HUDEP-2 (cell line): Measurements from ENCODE around the gene POLR2E.
A peak's percentile ranks its signal among the peaks of the same experiment; 100 is the strongest.

ENCODE experiments used
- DNase-seq, 76 experiments: peaks; one replicate each; lab custom pipeline; 2025; ENCODE audit not compliant: unreplicated experiment in 76 of 76; lab: John Stamatoyannopoulos, UW

The POLR2E gene

GRCh38 chr19:1112268-1113029 is 17.3 kb upstream of the POLR2E start:
- peak in 1 of 76 experiments; percentile 18 for DNase-seq

DNA sequence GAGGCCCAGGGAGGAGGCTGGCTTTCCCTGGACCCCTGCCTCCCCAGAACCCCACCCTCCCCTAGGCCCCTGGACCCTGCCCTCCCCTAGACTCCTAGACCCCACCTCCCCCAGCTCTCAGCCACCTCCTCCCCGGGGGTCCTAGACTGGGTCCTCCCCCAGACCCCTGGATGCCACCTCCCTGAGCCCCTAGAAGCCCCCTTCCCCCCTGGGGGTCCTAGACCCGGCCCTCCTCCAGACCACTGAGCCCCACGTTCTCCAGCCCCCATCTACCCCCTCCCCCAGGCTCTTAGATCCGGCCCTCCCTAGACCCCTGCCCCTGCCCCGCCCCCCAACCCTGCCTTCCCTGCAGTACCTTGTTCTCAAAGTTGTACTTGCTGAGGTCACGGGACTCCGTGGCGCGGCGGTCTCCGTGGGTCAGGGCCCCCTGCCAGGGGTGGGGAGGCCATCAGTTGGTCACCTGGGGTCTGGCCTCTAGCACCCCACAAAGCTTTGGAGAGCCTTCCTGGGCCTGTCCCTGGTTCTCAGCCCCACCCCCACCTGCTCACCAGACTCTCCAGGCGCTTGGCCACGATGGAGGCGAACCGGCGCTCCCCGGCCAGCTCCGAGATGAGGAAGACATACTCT is 16.6 kb upstream of the POLR2E start:
- no peak for DNase-seq

DNA sequence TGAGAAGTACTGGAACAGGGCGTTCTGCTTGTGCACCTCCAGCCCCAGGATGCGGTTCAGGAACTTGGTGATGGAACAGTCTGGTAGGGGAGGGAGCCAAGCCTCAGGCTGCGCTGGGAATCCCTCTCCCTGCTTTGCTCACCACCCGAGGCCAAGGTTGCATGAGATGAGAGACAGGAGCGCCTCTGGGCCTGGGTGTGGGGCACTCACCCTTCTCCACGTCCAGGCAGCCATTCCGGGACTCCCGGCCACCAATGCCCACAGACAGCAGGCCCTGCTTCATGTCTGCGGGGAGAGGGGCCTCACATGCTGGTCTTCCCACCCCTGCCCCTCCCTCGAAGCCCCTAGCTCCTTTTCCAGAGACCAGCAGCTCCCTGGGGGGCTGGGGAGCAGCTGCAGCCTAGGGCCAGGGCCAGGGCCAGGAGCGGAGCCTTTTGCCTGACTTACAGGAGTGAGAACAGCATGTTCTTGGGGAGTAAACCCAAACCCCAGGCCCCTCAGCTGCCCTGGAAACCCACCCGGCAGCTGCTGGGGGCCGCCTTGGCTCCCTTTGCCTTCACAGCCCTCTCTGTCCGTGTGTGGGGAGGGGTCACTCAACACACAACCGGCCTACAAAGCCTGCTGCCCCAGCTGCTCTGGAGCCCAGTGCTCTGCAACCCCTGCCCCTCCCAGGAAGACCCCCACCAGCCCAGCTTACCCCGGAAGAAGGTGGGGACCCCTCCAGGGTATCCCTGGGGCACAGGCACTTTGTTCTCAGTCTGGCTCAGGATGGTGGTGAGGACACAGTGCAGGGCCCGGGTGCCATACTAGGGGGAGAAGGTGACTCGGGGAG is 15.8 kb upstream of the POLR2E start:
- no peak for DNase-seq

DNA sequence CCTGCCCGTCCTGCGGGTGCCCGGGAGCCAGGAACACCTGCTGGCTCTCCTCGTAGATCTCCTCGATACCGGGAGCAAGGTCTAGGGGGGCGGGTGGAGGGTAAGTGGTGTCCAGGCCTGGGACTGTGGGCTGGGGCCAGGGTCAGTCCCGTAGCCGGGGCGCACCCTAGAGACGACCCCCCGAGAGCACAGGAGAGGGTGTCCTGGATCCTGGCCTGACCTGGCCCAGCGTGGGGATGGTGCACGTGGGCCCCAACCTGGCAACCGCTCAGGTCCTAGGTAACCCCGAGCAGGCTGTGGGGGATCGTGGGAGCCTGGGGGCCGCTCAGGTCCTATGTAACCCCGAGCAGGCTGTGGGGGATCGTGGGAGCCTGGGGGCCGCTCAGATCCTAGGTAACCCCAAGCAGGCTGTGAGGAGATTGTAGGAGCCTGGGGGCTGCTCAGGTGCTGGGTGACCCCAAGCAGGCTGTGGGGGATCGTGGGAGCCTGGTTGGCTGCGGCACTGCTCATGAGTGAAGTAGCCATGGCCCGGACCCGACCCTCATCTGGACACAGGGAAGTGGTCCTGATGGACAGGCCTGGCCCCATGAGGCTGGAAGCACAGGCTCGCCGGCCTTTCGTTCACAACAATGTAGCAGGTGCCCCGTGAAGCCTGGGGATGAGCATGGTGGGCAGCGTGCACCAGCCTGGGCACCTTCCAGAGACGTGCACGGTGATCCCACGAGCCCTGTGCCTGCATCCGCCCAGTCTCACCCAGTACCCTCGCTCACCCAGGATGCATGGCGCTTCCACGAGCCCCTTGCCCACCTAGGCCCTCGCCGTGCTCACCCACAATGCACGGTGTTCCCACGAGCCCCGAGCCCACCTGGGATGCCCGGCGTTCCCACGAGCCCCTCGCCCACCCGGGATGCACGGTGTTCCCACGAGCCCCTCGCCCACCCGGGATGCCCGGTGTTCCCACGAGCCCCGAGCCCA is 14.8 kb upstream of the POLR2E start:
- DNase-seq, result no peak

- DNase-seq, result no peak
These were observed 13.9 kb upstream of the POLR2E start for GRCh38 chr19:1109032-1109551.

GRCh38 chr19:1108291-1109031 is 13.3 kb upstream of the POLR2E start:
- no peak for DNase-seq

DNA sequence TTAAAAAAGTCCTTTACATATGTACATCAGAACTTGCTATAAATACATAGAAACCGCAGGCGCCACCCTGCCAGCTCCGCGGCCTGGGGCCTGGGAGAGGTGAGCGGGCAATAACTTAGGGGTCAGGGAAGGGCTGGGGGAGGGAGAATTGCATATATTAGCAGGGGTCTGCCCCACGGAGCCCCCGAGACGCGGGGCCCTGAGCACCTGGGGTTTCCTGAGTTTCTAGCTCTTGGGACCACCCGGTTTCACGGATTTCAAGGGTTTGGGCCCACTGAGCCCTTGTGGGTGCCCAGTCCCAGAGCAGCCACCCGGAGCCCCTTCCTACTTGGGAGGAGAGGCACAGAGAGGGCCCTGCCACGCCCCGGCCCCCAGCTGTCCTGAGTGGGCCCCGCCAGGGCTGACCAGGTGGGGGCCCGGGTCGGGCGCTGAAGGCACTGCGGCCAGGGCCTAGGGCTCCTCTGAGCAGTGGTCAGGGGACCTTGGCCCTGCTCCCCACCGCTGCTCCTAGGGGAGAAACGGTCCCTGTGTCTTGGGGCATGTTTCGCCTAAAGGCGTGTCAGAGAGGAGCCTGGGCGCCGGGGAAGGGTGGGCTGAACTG is 12.6 kb upstream of the POLR2E start:
- no peak for DNase-seq

DNA sequence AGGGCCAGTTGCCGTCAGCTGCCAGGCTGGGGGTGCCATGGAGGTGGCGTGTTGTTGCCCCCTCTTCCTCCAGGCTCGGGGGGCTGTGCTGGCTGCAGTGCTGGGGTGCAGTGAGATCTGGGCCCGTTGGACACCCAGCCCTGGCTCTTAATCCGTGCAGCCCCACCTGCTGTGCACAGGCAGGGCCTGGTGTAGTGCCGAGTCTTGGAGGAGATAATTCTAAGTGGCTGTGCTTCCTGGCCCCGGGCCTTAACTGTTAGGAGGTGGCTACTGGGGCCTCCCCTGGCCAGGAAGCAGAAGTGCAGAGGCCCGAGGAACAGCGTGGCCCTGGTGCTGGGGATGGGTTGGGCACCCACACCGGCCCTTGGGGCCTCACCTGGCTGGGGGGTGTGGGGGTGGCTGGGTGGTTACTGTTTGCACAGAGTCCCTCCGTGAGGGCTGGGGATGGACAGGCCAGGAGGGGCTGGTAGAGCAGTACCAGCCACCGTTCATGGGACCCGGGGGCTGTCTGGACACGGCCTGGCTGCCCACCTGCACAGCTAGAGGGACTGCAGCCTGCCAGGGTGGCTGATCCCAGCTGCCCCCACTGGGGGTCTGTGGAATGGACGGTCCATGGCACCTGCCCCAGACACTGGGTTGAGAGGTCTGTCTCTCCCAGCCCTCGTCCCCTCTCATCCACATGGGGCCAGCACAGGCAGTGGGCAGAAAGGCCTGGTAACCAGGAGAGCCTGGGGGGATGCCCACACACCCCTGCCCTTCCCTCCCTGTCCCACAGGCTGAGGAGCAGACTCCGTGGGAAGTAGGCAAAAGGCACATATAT is 11.9 kb upstream of the POLR2E start:
- peak in 70 of 76 experiments; percentile 35 to 89 (median 73) for DNase-seq

DNA sequence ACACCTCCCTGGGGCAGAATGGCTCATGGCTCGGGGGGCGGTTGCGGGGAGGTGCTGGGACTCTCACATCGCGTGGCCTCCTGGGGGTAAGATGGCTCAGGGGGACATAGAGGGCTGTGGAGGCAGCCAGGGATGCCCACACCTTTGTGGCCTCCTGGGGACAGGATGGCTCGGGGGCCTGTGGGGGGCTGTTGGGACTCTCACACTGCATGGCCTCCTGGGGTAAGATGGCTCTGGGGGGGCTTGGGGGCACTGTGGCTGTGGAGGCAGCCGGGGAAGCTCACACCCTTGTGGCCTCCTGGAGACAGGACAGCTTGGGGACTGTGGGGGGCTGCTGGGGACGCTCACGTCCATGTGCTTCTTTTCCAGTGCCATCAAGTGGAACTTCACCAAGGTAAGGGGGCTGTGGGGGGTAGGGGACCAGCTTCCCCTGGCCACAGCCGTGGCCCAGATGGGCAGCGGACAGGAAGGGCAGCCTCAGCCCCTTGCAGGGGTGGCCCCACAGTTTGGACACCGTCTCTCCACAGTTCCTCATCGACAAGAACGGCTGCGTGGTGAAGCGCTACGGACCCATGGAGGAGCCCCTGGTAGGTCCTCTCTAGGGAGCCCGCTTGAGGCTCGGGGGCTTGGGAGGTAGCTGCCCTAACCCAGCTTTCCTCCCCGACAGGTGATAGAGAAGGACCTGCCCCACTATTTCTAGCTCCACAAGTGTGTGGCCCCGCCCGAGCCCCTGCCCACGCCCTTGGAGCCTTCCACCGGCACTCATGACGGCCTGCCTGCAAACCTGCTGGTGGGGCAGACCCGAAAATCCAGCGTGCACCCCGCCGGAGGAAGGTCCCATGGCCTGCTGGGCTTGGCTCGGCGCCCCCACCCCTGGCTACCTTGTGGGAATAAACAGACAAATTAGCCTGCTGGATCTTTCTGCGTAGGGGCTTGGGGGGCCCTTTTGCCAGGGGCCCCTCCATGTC is 11.0 kb upstream of the POLR2E start:
- no peak for DNase-seq

GRCh38 chr19:1105008-1105872 is 10.1 kb upstream of the POLR2E start:
- DNase-seq, result no peak

DNA sequence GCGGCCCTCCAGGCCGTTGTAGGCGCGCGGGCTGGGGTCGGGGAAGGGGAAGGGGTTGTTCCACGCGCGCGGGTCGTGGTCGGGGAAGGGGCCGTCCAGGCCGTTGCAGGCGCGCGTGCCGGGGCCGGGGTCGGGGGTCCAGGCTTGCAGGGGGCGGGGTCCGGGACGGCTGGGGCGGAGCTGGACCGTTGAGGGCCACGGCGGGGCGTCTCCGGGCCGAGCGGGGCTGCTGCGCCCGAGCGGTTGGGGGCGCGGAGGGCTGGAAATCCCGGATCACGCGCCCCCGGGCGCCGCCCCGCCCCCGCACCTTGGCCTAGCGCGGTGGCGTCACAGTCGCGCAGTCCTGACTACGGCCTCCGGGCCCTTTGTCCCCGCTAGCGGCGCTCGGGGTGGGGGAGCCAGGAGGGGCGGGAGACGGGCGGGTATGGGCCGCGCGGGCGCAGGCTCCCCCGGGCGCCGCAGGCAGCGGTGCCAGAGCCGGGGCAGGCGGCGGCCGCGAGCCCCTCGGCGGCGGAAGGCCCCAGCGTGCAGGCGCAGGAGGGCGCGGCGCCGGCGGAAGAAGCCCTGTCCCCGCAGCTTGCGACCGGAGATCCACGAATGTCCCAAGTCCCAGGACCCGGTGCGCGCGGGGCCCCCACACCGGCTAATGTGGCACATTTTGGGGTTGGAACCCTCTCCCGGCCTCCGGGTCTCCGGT is 9.3 kb upstream of the POLR2E start:
- DNase-seq, result peak in 62 of 76 experiments; percentile 7 to 80 (median 60)

GRCh38 chr19:1103708-1104310 is 8.6 kb upstream of the POLR2E start, which contains the start of gene GPX4:
Gene GPX4 (plus strand): TSS chr19:1103994. CDS start chr19:1104044, 50 bp downstream.
- DNase-seq, result peak in 75 of 76 experiments; percentile 85 to 100 (median 99)

GRCh38 chr19:1103132-1103707 is 8.0 kb upstream of the POLR2E start:
- DNase-seq, result no peak

DNA sequence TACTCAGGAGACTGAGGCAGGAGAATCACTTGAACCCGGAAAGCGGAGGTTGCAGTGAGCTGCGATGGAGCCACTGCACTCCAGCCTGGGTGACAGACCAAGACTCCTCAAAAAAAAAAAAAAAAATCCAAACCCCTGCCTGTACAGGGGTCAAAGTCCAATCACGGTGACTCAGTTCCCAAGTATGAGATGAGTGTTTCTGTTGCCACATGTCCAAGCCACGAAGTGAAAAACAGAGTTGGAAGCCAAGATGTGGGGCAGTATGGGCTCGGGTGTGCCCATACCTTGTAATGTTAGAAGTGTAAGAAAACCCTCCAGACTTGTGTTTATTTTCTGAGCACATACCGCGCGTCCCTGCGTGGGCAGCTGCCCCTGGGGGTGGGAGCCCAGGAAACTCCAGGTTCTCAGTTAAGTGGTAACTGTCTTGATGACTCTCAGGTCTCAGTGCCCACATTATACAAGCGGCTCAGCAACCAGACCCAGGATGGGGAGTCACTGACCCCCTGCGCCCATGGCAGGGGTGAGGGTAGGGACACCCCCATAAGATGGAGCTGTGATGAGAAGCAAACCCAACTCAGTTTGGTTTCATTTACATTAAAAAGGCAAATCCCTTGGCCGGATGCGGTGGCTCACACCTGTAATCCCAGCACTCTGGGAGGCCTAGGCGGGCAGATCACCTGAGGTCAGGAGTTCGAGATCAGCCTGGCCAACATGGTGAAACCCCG is 7.4 kb upstream of the POLR2E start:
- no peak for DNase-seq
